Naive thymus-derived CD4-positive, alpha-beta T cell (primary cell): Measurements from ENCODE around the gene EXOC6. TPM values are rescaled to one million over a fixed set of nuclear protein-coding genes. Genes with fewer than 3 reads are reported as not detected.

Experiments
- ATAC-seq: fragments of 150-1000 bp; cut with Tn5 transposase; 2 replicates; pipeline ENCODE4 v1.10.0; 2021; ENCODE audit warnings: mild to moderate bottlenecking, moderate library complexity
- CTCF ChIA-PET: fragments of 350-600 bp; sonication (Branson Sonifier 250); formaldehyde crosslinking; loops from one replicate; lab custom pipeline; 2021; ENCODE audit warnings: antibody characterized with exemption; lab: Charles Lee
- POLR2A ChIA-PET: fragments of 350-600 bp; sonication (Branson Sonifier 250); formaldehyde crosslinking; loops from one replicate; lab custom pipeline; 2021; ENCODE audit warnings: antibody characterized with exemption, inconsistent platforms; lab: Charles Lee
- DNase-seq, 9 donors: peaks; one replicate each; pipeline versions ENCODE4 v3.0.0 to v3.0.0-alpha.2; 2020 to 2022; ENCODE audit warnings: mixed read lengths in 1 of 9
- H3K27ac ChIP-seq: one replicate; pipeline ENCODE4 v1.7.0; 2013; ENCODE audit warnings: mild to moderate bottlenecking, low read depth, low read length, moderate library complexity
- H3K27me3 ChIP-seq, 2 donors: one replicate each; pipeline ENCODE4 v1.7.0; 2013; ENCODE audit warnings: low read length in 2 of 2, mild to moderate bottlenecking in 2 of 2, moderate library complexity in 2 of 2; ENCODE audit not compliant: control insufficient read depth in 2 of 2, insufficient read depth in 2 of 2
- H3K36me3 ChIP-seq, 3 experiments: 1 replicate in 2 of 3; 2 replicates in 1 of 3; pipeline ENCODE4 v1.7.0; 2013; ENCODE audit warnings: low read length in 3 of 3, mild to moderate bottlenecking in 3 of 3, moderate library complexity in 1 of 3; ENCODE audit not compliant: insufficient read depth in 3 of 3, control insufficient read depth in 2 of 3
- H3K4me1 ChIP-seq, 2 donors: one replicate each; pipeline ENCODE4 v1.7.0; 2013; ENCODE audit warnings: low read length in 2 of 2, mild to moderate bottlenecking in 2 of 2, moderate library complexity in 1 of 2; ENCODE audit not compliant: control insufficient read depth in 2 of 2, insufficient read depth in 2 of 2
- H3K4me3 ChIP-seq: 2 replicates; pipeline ENCODE4 v1.7.0; 2013; ENCODE audit warnings: mild to moderate bottlenecking, low read length
- H3K9me3 ChIP-seq, 3 experiments: 1 replicate in 2 of 3; 2 replicates in 1 of 3; pipeline ENCODE4 v1.7.0; 2013; ENCODE audit warnings: low read length in 3 of 3; ENCODE audit not compliant: control insufficient read depth in 2 of 3
- H3K27ac Mint-ChIP-seq, 9 donors: one replicate each; pipeline ENCODE4 v1.8.0; 2020 to 2022; ENCODE audit warnings: mixed read lengths in 9 of 9, mild to moderate bottlenecking in 8 of 9, moderate library complexity in 5 of 9, inconsistent platforms in 2 of 9
- H3K27me3 Mint-ChIP-seq, 5 donors: one replicate each; pipeline ENCODE4 v1.8.0; 2021 to 2022; ENCODE audit warnings: mixed read lengths in 5 of 5, mild to moderate bottlenecking in 1 of 5
- H3K36me3 Mint-ChIP-seq, 5 donors: one replicate each; pipeline ENCODE4 v1.8.0; 2020 to 2022; ENCODE audit warnings: mixed read lengths in 5 of 5, mild to moderate bottlenecking in 3 of 5, inconsistent platforms in 1 of 5
- H3K4me1 Mint-ChIP-seq, 7 donors: one replicate each; pipeline ENCODE4 v1.8.0; 2020 to 2022; ENCODE audit warnings: mixed read lengths in 7 of 7, mild to moderate bottlenecking in 3 of 7, inconsistent platforms in 1 of 7
- H3K4me3 Mint-ChIP-seq, 10 donors: one replicate each; pipeline ENCODE4 v1.8.0; 2020 to 2022; ENCODE audit warnings: mild to moderate bottlenecking in 10 of 10, mixed read lengths in 10 of 10, moderate library complexity in 6 of 10, inconsistent platforms in 2 of 10
- H3K9me3 Mint-ChIP-seq, 11 donors: one replicate each; pipeline ENCODE4 v1.8.0; 2020 to 2022; ENCODE audit warnings: mixed read lengths in 11 of 11, mild to moderate bottlenecking in 4 of 11, inconsistent platforms in 1 of 11, moderate library complexity in 1 of 11
- intact Hi-C, 2 donors: fragments of 100-400 bp; cut with micrococcal nuclease; formaldehyde crosslinking; loops; one replicate each; pipeline ENCODE4 v1.15.1; 2023
- polyA plus RNA-seq, 2 donors: library from polyadenylated mRNA; unstranded; fragments of 300-500 nt; fragmentation: Illumina TruSeq; gene quantifications; one replicate each; pipeline ENCODE4 v1.2.3, GENCODE V29; 2021
- total RNA-seq, 6 experiments: library from RNA in 5 of 6; stranded (reverse) in 5 of 6; gene quantifications; 1 replicate in 5 of 6; 2 replicates in 1 of 6; pipeline ENCODE4 v1.2.3 and lab custom pipeline; 2021 to 2026

The EXOC6 gene
- total and polyA plus RNA-seq, 7 experiments from 2014 or later, result 5.8 to 12.1 (median 9.8) TPM

GRCh38 chr10:93034426-93034825, 186.1 kb downstream of the EXOC6 start:
- no peak for ATAC-seq
- no peak for DNase-seq
- H3K4me1 ChIP-seq, result no peaks in the 10 kb centered on the region
- no peak overlapping the region for H3K4me3 ChIP-seq
- H3K27ac ChIP-seq, result no peak overlapping the region
- no peaks in the 10 kb centered on the region for H3K36me3 ChIP-seq
- no peak overlapping the region for H3K27ac Mint-ChIP-seq
- no peaks in the 10 kb centered on the region for H3K9me3 ChIP-seq
- intact Hi-C loops, result no loop called here
- no peaks in the 10 kb centered on the region for H3K27me3 Mint-ChIP-seq
- no peaks in the 10 kb centered on the region for H3K27me3 ChIP-seq
- H3K4me1 Mint-ChIP-seq, result no peaks in the 10 kb centered on the region
- H3K4me3 Mint-ChIP-seq, result no peak overlapping the region
- no peaks in the 10 kb centered on the region for H3K9me3 Mint-ChIP-seq
- ChIA-PET POLR2A (no interaction called here), CTCF (no interaction called here)
- H3K36me3 Mint-ChIP-seq, result peaks cover 0 to 17% (median 6%) of the 10 kb centered on the region in 5 donors

GRCh38 chr10:93039110-93039509, 190.8 kb downstream of the EXOC6 start:
- no peak overlapping the region for H3K27ac Mint-ChIP-seq
- DNase-seq (no peak), ATAC-seq (no peak)
- H3K9me3 ChIP-seq, result no peaks in the 10 kb centered on the region
- no peaks in the 10 kb centered on the region for H3K27me3 ChIP-seq
- H3K4me1 Mint-ChIP-seq, result peaks cover 0 to 5% (median 0%) of the 10 kb centered on the region in 7 donors
- intact Hi-C loops, result loop anchor here in 1 of 2 donors (5.0 kb wide), 1 partner anchor 37 kb away; no protein-coding TSS in a partner anchor
- no peaks in the 10 kb centered on the region for H3K9me3 Mint-ChIP-seq
- no peaks in the 10 kb centered on the region for H3K36me3 ChIP-seq
- no peak overlapping the region for H3K27ac ChIP-seq
- CTCF ChIA-PET, result interaction anchor here (0.7 kb wide), 1 partner anchor 1345 kb away, joined by 3 read pairs; no protein-coding TSS in a partner anchor
- no peaks in the 10 kb centered on the region for H3K4me1 ChIP-seq
- POLR2A ChIA-PET, result no interaction called here
- peaks cover 0 to 32% (median 14%) of the 10 kb centered on the region in 5 donors for H3K36me3 Mint-ChIP-seq
- no peak overlapping the region for H3K4me3 Mint-ChIP-seq
- no peak overlapping the region for H3K4me3 ChIP-seq
- no peaks in the 10 kb centered on the region for H3K27me3 Mint-ChIP-seq

DNA sequence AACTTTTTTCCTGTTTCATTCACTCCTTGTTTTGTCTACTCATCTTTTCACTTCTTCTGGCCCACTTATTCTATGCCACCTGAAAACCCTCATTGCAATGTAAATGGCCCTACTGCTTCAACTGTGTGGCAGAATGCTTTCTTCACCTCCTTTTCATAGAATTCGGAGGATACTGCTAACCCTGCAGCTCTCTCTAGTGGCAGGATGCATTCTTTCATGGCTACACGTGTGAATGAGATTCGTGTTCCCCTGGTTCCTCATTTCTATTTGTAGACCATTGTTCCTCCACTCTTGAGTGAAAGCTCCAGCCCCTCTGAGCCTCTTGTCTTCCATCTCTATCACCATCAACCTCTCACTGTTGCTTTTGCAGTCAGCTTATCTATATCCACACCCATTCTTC, 191.4 kb downstream of the EXOC6 start:
- no peaks in the 10 kb centered on the region for H3K9me3 Mint-ChIP-seq
- H3K4me1 Mint-ChIP-seq, result peaks cover 0 to 5% (median 0%) of the 10 kb centered on the region in 7 donors
- DNase-seq, result no peak
- no peak overlapping the region for H3K27ac ChIP-seq
- H3K4me3 Mint-ChIP-seq, result no peak overlapping the region
- H3K36me3 Mint-ChIP-seq, result peaks cover 0 to 32% (median 14%) of the 10 kb centered on the region in 5 donors
- no peaks in the 10 kb centered on the region for H3K36me3 ChIP-seq
- no peaks in the 10 kb centered on the region for H3K9me3 ChIP-seq
- no peaks in the 10 kb centered on the region for H3K27me3 ChIP-seq
- no peak overlapping the region for H3K4me3 ChIP-seq
- POLR2A ChIA-PET, result no interaction called here
- intact Hi-C loops, result loop anchor here in 1 of 2 donors (5.0 kb wide), 1 partner anchor 37 kb away; no protein-coding TSS in a partner anchor
- H3K4me1 ChIP-seq, result no peaks in the 10 kb centered on the region
- CTCF ChIA-PET, result no interaction called here
- no peak for ATAC-seq
- peak overlapping the region in 1 of 9 donors; percentile 0 for H3K27ac Mint-ChIP-seq
- H3K27me3 Mint-ChIP-seq, result no peaks in the 10 kb centered on the region

GRCh38 chr10:93054486-93054885, 206.2 kb downstream of the EXOC6 start:
- Histone ChIP-seq H3K4me1 (no peaks in the 10 kb centered on the region), H3K27me3 (no peaks in the 10 kb centered on the region), H3K36me3 (peaks cover 0 to 5% (median 0%) of the 10 kb centered on the region in 3 experiments), H3K4me3 (no peak overlapping the region), H3K9me3 (no peaks in the 10 kb centered on the region), H3K27ac (no peak overlapping the region)
- POLR2A ChIA-PET, result no interaction called here
- H3K9me3 Mint-ChIP-seq, result no peaks in the 10 kb centered on the region
- ATAC-seq (no peak), DNase-seq (no peak)
- peaks cover 4 to 5% (median 5%) of the 10 kb centered on the region in 5 donors for H3K27me3 Mint-ChIP-seq
- H3K27ac Mint-ChIP-seq, result no peak overlapping the region
- peaks cover 0 to 8% (median 0%) of the 10 kb centered on the region in 7 donors for H3K4me1 Mint-ChIP-seq
- intact Hi-C loops, result no loop called here
- no peak overlapping the region for H3K4me3 Mint-ChIP-seq
- peaks cover 1 to 44% (median 30%) of the 10 kb centered on the region in 5 donors for H3K36me3 Mint-ChIP-seq
- CTCF ChIA-PET, result no interaction called here

- Mint-ChIP-seq H3K4me3 (no peak overlapping the region), H3K27ac (no peak overlapping the region), H3K9me3 (no peaks in the 10 kb centered on the region), H3K4me1 (peaks cover 9 to 28% (median 19%) of the 10 kb centered on the region in 7 donors), H3K36me3 (peaks cover 4 to 41% (median 29%) of the 10 kb centered on the region in 5 donors), H3K27me3 (peaks cover 15 to 26% (median 20%) of the 10 kb centered on the region in 5 donors)
- intact Hi-C loops, result no loop called here
- Histone ChIP-seq H3K4me1 (peaks cover 0 to 13% of the 10 kb centered on the region in 2 donors), H3K4me3 (no peak overlapping the region), H3K9me3 (no peaks in the 10 kb centered on the region), H3K36me3 (peaks cover 0 to 5% (median 0%) of the 10 kb centered on the region in 3 experiments), H3K27me3 (no peaks in the 10 kb centered on the region), H3K27ac (no peak overlapping the region)
- DNase-seq (no peak), ATAC-seq (no peak)
- ChIA-PET POLR2A (no interaction called here), CTCF (no interaction called here)
These were observed 209.8 kb downstream of the EXOC6 start for GRCh38 chr10:93058139-93058538.

- Histone ChIP-seq H3K4me3 (no peak within 1 kb of the TSS), H3K9me3 (no peaks in the 10 kb centered on the region), H3K27me3 (no peaks in the 10 kb centered on the region), H3K36me3 (peaks cover 0 to 5% (median 0%) of the 10 kb centered on the region in 3 experiments), H3K4me1 (peaks cover 0 to 13% of the 10 kb centered on the region in 2 donors), H3K27ac (no peak within 1 kb of the TSS)
- Mint-ChIP-seq H3K27ac (peak within 1 kb of the TSS in 1 of 9 donors; percentile 38), H3K4me3 (peak within 1 kb of the TSS; percentile 18 to 82 (median 67)), H3K9me3 (no peaks in the 10 kb centered on the region), H3K4me1 (peaks cover 9 to 36% (median 27%) of the 10 kb centered on the region in 7 donors), H3K36me3 (peaks cover 4 to 38% (median 27%) of the 10 kb centered on the region in 5 donors), H3K27me3 (peaks cover 29 to 40% (median 38%) of the 10 kb centered on the region in 5 donors)
- no peak for ATAC-seq
- CTCF ChIA-PET, result no interaction called here
- intact Hi-C loops, result no loop called here
- DNase-seq, result no peak
- POLR2A ChIA-PET, result no interaction called here
These were observed 211.9 kb downstream of the EXOC6 start, which contains the start of gene CYP26C1 for GRCh38 chr10:93059975-93060886. Gene CYP26C1, plus strand, starts transcription at chr10:93060798. Its CDS starts 466 bp downstream, at chr10:93061264.
